Measurements from ENCODE around the gene WNT10A.
"Not testable (repeated sequence)": the region's sequence is repeated elsewhere in the genome, so short reads cannot be mapped to it uniquely, and the experiment has no call there.

The WNT10A gene

GRCh38 chr2:218839430-218839829 lies 41.2 kb upstream of the WNT10A start:
- H3K27ac ChIP-seq = no peak overlapping the region
- no peak for TF ChIP-seq CTCF (IDR thresholded peaks at IDR 0.05)
- no peak for TF ChIP-seq ZFX (IDR thresholded peaks at IDR 0.05; ENCODE audit: borderline replicate concordance)

- TF ChIP-seq ZFX (IDR thresholded peaks at IDR 0.05; ENCODE audit: borderline replicate concordance) (no peak), CTCF (IDR thresholded peaks at IDR 0.05) (no peak)
Measured at GRCh38 chr2:218839888-218840287, 40.8 kb upstream of the WNT10A start.

GRCh38 chr2:218844334-218844733 lies 36.3 kb upstream of the WNT10A start:
- H3K27ac ChIP-seq = not testable (repeated sequence)

More at GRCh38 chr2:218839888-218840287, 40.8 kb upstream of the WNT10A start:
- H3K27ac ChIP-seq = no peak overlapping the region

GRCh38 chr2:218846963-218847362 lies 33.7 kb upstream of the WNT10A start:
- H3K27ac ChIP-seq = not testable (repeated sequence)

GRCh38 chr2:218849721-218850120 lies 30.9 kb upstream of the WNT10A start:
- no peak overlapping the region for H3K27ac ChIP-seq
- TF ChIP-seq CTCF (IDR thresholded peaks at IDR 0.05) (no peak), ZFX (IDR thresholded peaks at IDR 0.05; ENCODE audit: borderline replicate concordance) (no peak)

- H3K27ac ChIP-seq = no peak overlapping the region
Measured at GRCh38 chr2:218850796-218851195, 29.9 kb upstream of the WNT10A start.

GRCh38 chr2:218851286-218851685 lies 29.4 kb upstream of the WNT10A start:
- TF ChIP-seq ZFX (IDR thresholded peaks at IDR 0.05; ENCODE audit: borderline replicate concordance) (no peak), CTCF (IDR thresholded peaks at IDR 0.05) (no peak)
- H3K27ac ChIP-seq = no peak overlapping the region

More at GRCh38 chr2:218850796-218851195, 29.9 kb upstream of the WNT10A start:
- no peak for TF ChIP-seq ZFX (IDR thresholded peaks at IDR 0.05; ENCODE audit: borderline replicate concordance)
- TF ChIP-seq CTCF (IDR thresholded peaks at IDR 0.05) = no peak

GRCh38 chr2:218852911-218853667 lies 27.6 kb upstream of the WNT10A start:
- no peak overlapping the region for H3K27ac ChIP-seq
- no peak for TF ChIP-seq ZFX (IDR thresholded peaks at IDR 0.05; ENCODE audit: borderline replicate concordance)
- peak; percentile 87 for TF ChIP-seq CTCF (IDR thresholded peaks at IDR 0.05)

All from 22Rv1 (cell line).